CD14-positive monocyte (primary cell): Measurements from ENCODE around the gene SLC52A3. TPM values are rescaled to one million over a fixed set of nuclear protein-coding genes. Genes with fewer than 3 reads are reported as not detected.

Experiments
- DNase-seq, 3 donors: peaks; one replicate each; pipeline ENCODE4 v3.0.0-alpha.2; 2011 to 2022
- H2AFZ ChIP-seq: 2 replicates; pipeline ENCODE4 v1.6.0; 2012; ENCODE audit warnings: mild to moderate bottlenecking, low read depth, low read length, inconsistent platforms; ENCODE audit not compliant: insufficient read depth, poor library complexity, severe bottlenecking
- H3K27ac ChIP-seq, 2 donors: 1 replicate in 1 of 2; 2 replicates in 1 of 2; pipeline ENCODE4 v1.5.1; 2012 to 2013; ENCODE audit warnings: low read length in 2 of 2, control low read depth in 1 of 2, inconsistent platforms in 1 of 2, low read depth in 1 of 2, mild to moderate bottlenecking in 1 of 2
- H3K27me3 ChIP-seq, 2 donors: one replicate each; pipeline versions ENCODE4 v1.6.0 to v1.6.1; 2011 to 2013; ENCODE audit warnings: low read length in 2 of 2; ENCODE audit not compliant: control insufficient read depth in 2 of 2, insufficient read depth in 2 of 2
- H3K36me3 ChIP-seq, 2 donors: replicated peaks in 1 of 2; 1 replicate in 1 of 2; 2 replicates in 1 of 2; pipeline versions ENCODE4 v1.5.1 to v1.6.1; 2012 to 2013; ENCODE audit warnings: low read length in 2 of 2, control low read depth in 1 of 2, inconsistent platforms in 1 of 2, mild to moderate bottlenecking in 1 of 2; ENCODE audit not compliant: insufficient read depth in 2 of 2, control insufficient read depth in 1 of 2
- H3K4me1 ChIP-seq, 2 donors: 1 replicate in 1 of 2; 2 replicates in 1 of 2; pipeline versions ENCODE4 v1.5.1 to v1.6.1; 2012 to 2013; ENCODE audit warnings: low read length in 2 of 2, control low read depth in 1 of 2, inconsistent platforms in 1 of 2, mild to moderate bottlenecking in 1 of 2, moderate library complexity in 1 of 2; ENCODE audit not compliant: insufficient read depth in 2 of 2, control insufficient read depth in 1 of 2
- H3K4me2 ChIP-seq: replicated peaks from 2 replicates; pipeline ENCODE3; 2012; ENCODE audit warnings: low read length, moderate library complexity, mild to moderate bottlenecking; ENCODE audit not compliant: poor library complexity, severe bottlenecking; ENCODE audit errors: extremely low read depth
- H3K4me3 ChIP-seq, 3 experiments: fragments of 200-600 bp in 1 of 3; sonication (generic) in 1 of 3; replicated peaks in 1 of 3; 1 replicate in 2 of 3; 2 replicates in 1 of 3; pipeline ENCODE4 v1.5.1; 2011 to 2013; ENCODE audit warnings: low read length in 3 of 3, mild to moderate bottlenecking in 3 of 3, control low read depth in 2 of 3, low read depth in 2 of 3, inconsistent platforms in 1 of 3, moderate library complexity in 1 of 3
- H3K79me2 ChIP-seq: 2 replicates; pipeline ENCODE4 v1.6.0; 2012; ENCODE audit warnings: mild to moderate bottlenecking, control low read depth, inconsistent platforms, low read length, moderate library complexity; ENCODE audit not compliant: insufficient read depth
- H3K9ac ChIP-seq: 2 replicates; pipeline ENCODE4 v1.6.0; 2017; ENCODE audit warnings: low read length, mild to moderate bottlenecking; ENCODE audit not compliant: insufficient read depth, poor library complexity, severe bottlenecking
- H3K9me3 ChIP-seq, 2 donors: replicated peaks in 1 of 2; 1 replicate in 1 of 2; 2 replicates in 1 of 2; pipeline versions ENCODE4 v1.5.1 to v1.6.1; 2012 to 2013; ENCODE audit warnings: low read length in 2 of 2, control low read depth in 1 of 2; ENCODE audit not compliant: control insufficient read depth in 1 of 2, insufficient read depth in 1 of 2
- H4K20me1 ChIP-seq: 2 replicates; pipeline ENCODE4 v1.6.0; 2012; ENCODE audit warnings: mild to moderate bottlenecking, low read length, control low read depth, moderate library complexity; ENCODE audit not compliant: insufficient read depth
- H3K27ac Mint-ChIP-seq, 7 donors: one replicate each; pipeline ENCODE4 v1.8.0; 2020; ENCODE audit warnings: mild to moderate bottlenecking in 7 of 7, mixed read lengths in 7 of 7, moderate library complexity in 6 of 7, inconsistent platforms in 2 of 7
- H3K27me3 Mint-ChIP-seq, 3 donors: one replicate each; pipeline ENCODE4 v1.8.0; 2021 to 2022; ENCODE audit warnings: low read depth in 3 of 3, mild to moderate bottlenecking in 3 of 3, mixed read lengths in 3 of 3, moderate library complexity in 3 of 3, inconsistent platforms in 1 of 3
- H3K36me3 Mint-ChIP-seq, 2 donors: one replicate each; pipeline ENCODE4 v1.8.0; 2020; ENCODE audit warnings: mixed read lengths in 2 of 2, inconsistent platforms in 1 of 2, mild to moderate bottlenecking in 1 of 2
- H3K4me1 Mint-ChIP-seq: one replicate; pipeline ENCODE4 v1.8.0; 2020; ENCODE audit warnings: mild to moderate bottlenecking, mixed read lengths
- H3K4me3 Mint-ChIP-seq, 2 donors: one replicate each; pipeline ENCODE4 v1.8.0; 2020; ENCODE audit warnings: mild to moderate bottlenecking in 2 of 2, mixed read lengths in 2 of 2, moderate library complexity in 1 of 2
- H3K9me3 Mint-ChIP-seq, 7 donors: one replicate each; pipeline ENCODE4 v1.8.0; 2020 to 2022; ENCODE audit warnings: mixed read lengths in 7 of 7, mild to moderate bottlenecking in 6 of 7, moderate library complexity in 6 of 7, inconsistent platforms in 2 of 7
- CTCF ChIP-seq: fragments of 200-600 bp; IDR thresholded peaks from one replicate; pipeline ENCODE4 v1.8.0; 2022; ENCODE audit warnings: antibody characterized with exemption, mild to moderate bottlenecking
- WGBS: methylation state at CpG from one replicate; pipeline ENCODE4 v1.1.5; 2013; ENCODE audit warnings: missing lambda C conversion rate; ENCODE audit not compliant: insufficient coverage; 5-methylcytosine and 5-hydroxymethylcytosine counted together
- intact Hi-C, 2 donors: fragments of 100-400 bp; cut with micrococcal nuclease; formaldehyde crosslinking; loops; one replicate each; pipeline versions ENCODE4 v1.15.0 to v1.15.1; 2023
- polyA plus RNA-seq, 3 donors: library from polyadenylated mRNA; depleted of rRNA in 1 of 3; unstranded in 2 of 3; stranded (reverse) in 1 of 3; fragments of 300-500 nt in 2 of 3; fragments of >200 nt in 1 of 3; fragmentation: Illumina TruSeq in 2 of 3; gene quantifications; 1 replicate in 2 of 3; 2 replicates in 1 of 3; pipeline ENCODE4 v1.2.3, GENCODE V29; 2012 to 2021

SLC52A3 gene
- polyA plus RNA-seq, 3 donors, result not detected

- no peak for DNase-seq
- Histone ChIP-seq H3K79me2 (no peaks in the 10 kb centered on the region), H3K9me3 (peaks cover 6 to 8% of the 10 kb centered on the region in 2 donors), H3K9ac (no peak overlapping the region), H4K20me1 (no peaks in the 10 kb centered on the region), H2AFZ (no peak overlapping the region), H3K27ac (no peak overlapping the region), H3K4me1 (no peaks in the 10 kb centered on the region), H3K27me3 (no peaks in the 10 kb centered on the region), H3K4me3 (no peak overlapping the region), H3K36me3 (no peaks in the 10 kb centered on the region), H3K4me2 (no peak overlapping the region)
- H3K27me3 Mint-ChIP-seq, result peaks cover 2 to 7% (median 4%) of the 10 kb centered on the region in 3 donors
- intact Hi-C loops, result no loop called here
- TF ChIP-seq CTCF, result no peak
- H3K9me3 Mint-ChIP-seq, result peaks cover 11 to 23% (median 18%) of the 10 kb centered on the region in 7 donors
- no peaks in the 10 kb centered on the region for H3K36me3 Mint-ChIP-seq
- no peak overlapping the region for H3K27ac Mint-ChIP-seq
- no peak overlapping the region for H3K4me3 Mint-ChIP-seq
- 92% methylated on average over 3 of the region's 3 CpGs for WGBS
- H3K4me1 Mint-ChIP-seq, result no peaks in the 10 kb centered on the region
Measured at GRCh38 chr20:779771-780170, 11.5 kb upstream of the SLC52A3 start.

GRCh38 chr20:776165-776564, 7.9 kb upstream of the SLC52A3 start:
- H3K4me2 ChIP-seq, result no peak overlapping the region
- Mint-ChIP-seq H3K36me3 (no peaks in the 10 kb centered on the region), H3K9me3 (peaks cover 0 to 1% (median 0%) of the 10 kb centered on the region in 7 donors), H3K27me3 (peaks cover 2 to 8% (median 6%) of the 10 kb centered on the region in 3 donors), H3K27ac (no peak overlapping the region), H3K4me1 (no peaks in the 10 kb centered on the region), H3K4me3 (no peak overlapping the region)
- no peaks in the 10 kb centered on the region for H3K9me3 ChIP-seq
- intact Hi-C loops, result no loop called here
- H3K36me3 ChIP-seq, result no peaks in the 10 kb centered on the region
- H3K9ac ChIP-seq, result no peak overlapping the region
- H3K4me1 ChIP-seq, result no peaks in the 10 kb centered on the region
- H3K27me3 ChIP-seq, result no peaks in the 10 kb centered on the region
- H4K20me1 ChIP-seq, result no peaks in the 10 kb centered on the region
- H3K27ac ChIP-seq, result no peak overlapping the region
- no peak for TF ChIP-seq CTCF
- H2AFZ ChIP-seq, result no peak overlapping the region
- no peak overlapping the region for H3K4me3 ChIP-seq
- 100% methylated on average over 1 of the region's 2 CpGs for WGBS
- H3K79me2 ChIP-seq, result no peaks in the 10 kb centered on the region
- no peak for DNase-seq
